Ishikawa (cell line): ENCODE results near the gene ACTMAP.

Experiments used
- CEBPB ChIP-seq: IDR thresholded peaks from 2 replicates; pipeline ENCODE4 v1.6.1; 2012
- CREB1 ChIP-seq: IDR thresholded peaks from 2 replicates; pipeline ENCODE4 v1.6.1; 2012; ENCODE audit warnings: low read depth
- EGR1 ChIP-seq: IDR thresholded peaks from 2 replicates; pipeline ENCODE4 v1.6.1; 2012
- EP300 ChIP-seq: IDR thresholded peaks from 2 replicates; pipeline ENCODE4 v1.6.1; 2012; ENCODE audit warnings: borderline replicate concordance
- FOXM1 ChIP-seq: IDR thresholded peaks from 2 replicates; pipeline ENCODE4 v1.6.1; 2012; ENCODE audit warnings: low read depth, borderline replicate concordance
- MAX ChIP-seq: IDR thresholded peaks from 2 replicates; pipeline ENCODE4 v1.6.1; 2012
- RAD21 ChIP-seq: IDR thresholded peaks from 2 replicates; pipeline ENCODE4 v1.6.1; 2012; ENCODE audit warnings: low read depth
- REST ChIP-seq: IDR thresholded peaks from 2 replicates; pipeline ENCODE4 v1.6.1; 2012; ENCODE audit warnings: low read depth, mild to moderate bottlenecking
- TAF1 ChIP-seq: IDR thresholded peaks from 2 replicates; pipeline ENCODE4 v1.6.1; 2012; ENCODE audit warnings: low read depth, mild to moderate bottlenecking
- USF1 ChIP-seq: IDR thresholded peaks from 2 replicates; pipeline ENCODE4 v1.6.1; 2012
- ZBTB7A ChIP-seq: IDR thresholded peaks from 2 replicates; pipeline ENCODE4 v1.6.1; 2012; ENCODE audit warnings: low read depth

GRCh38 chr19:40740747-40741146 lies 9.5 kb downstream of the ACTMAP start:
- no peak for TF ChIP-seq EP300
- no peak for TF ChIP-seq RAD21
- TF ChIP-seq CEBPB, result no peak
- TF ChIP-seq TAF1, result no peak
- no peak for TF ChIP-seq MAX
- no peak for TF ChIP-seq REST
- no peak for TF ChIP-seq CREB1
- TF ChIP-seq ZBTB7A, result no peak
- no peak for TF ChIP-seq FOXM1
- TF ChIP-seq EGR1, result no peak
- no peak for TF ChIP-seq USF1
